Activated CD4-positive, alpha-beta T cell treated with anti-CD3 and anti-CD28 coated beads, Interleukin-2, amount 10 ng/mL, durations not matched to agents 24 days and 14 days (primary cell): ENCODE measurements around the gene ASAP2. TPM values are rescaled to one million over a fixed set of nuclear protein-coding genes. Genes with fewer than 3 reads are reported as not detected.

Experiments used
- DNase-seq: peaks from one replicate; pipeline ENCODE4 v3.0.0; 2022
- H3K27ac Mint-ChIP-seq: one replicate; pipeline ENCODE4 v1.8.0; 2022; ENCODE audit warnings: mild to moderate bottlenecking, mixed read lengths
- H3K27me3 Mint-ChIP-seq: one replicate; pipeline ENCODE4 v1.8.0; 2022; ENCODE audit warnings: mixed read lengths
- H3K36me3 Mint-ChIP-seq: one replicate; pipeline ENCODE4 v1.8.0; 2022; ENCODE audit warnings: low read depth, mild to moderate bottlenecking, mixed read lengths
- H3K4me1 Mint-ChIP-seq: one replicate; pipeline ENCODE4 v1.8.0; 2021; ENCODE audit warnings: mixed read lengths
- H3K4me3 Mint-ChIP-seq: one replicate; pipeline ENCODE4 v1.8.0; 2022; ENCODE audit warnings: mild to moderate bottlenecking, moderate library complexity, mixed read lengths
- H3K9me3 Mint-ChIP-seq: one replicate; pipeline ENCODE4 v1.8.0; 2021; ENCODE audit warnings: mixed read lengths
- intact Hi-C: fragments of 100-400 bp; cut with micrococcal nuclease; formaldehyde crosslinking; loops from one replicate; pipeline ENCODE4 v1.15.1; 2023
- total RNA-seq: library from RNA; stranded (reverse); gene quantifications from 2 replicates; pipeline ENCODE4 v1.2.3, GENCODE V29; 2022

Gene ASAP2
- total RNA-seq, 1 donor from 2014 or later, result 0.40 TPM

DNA sequence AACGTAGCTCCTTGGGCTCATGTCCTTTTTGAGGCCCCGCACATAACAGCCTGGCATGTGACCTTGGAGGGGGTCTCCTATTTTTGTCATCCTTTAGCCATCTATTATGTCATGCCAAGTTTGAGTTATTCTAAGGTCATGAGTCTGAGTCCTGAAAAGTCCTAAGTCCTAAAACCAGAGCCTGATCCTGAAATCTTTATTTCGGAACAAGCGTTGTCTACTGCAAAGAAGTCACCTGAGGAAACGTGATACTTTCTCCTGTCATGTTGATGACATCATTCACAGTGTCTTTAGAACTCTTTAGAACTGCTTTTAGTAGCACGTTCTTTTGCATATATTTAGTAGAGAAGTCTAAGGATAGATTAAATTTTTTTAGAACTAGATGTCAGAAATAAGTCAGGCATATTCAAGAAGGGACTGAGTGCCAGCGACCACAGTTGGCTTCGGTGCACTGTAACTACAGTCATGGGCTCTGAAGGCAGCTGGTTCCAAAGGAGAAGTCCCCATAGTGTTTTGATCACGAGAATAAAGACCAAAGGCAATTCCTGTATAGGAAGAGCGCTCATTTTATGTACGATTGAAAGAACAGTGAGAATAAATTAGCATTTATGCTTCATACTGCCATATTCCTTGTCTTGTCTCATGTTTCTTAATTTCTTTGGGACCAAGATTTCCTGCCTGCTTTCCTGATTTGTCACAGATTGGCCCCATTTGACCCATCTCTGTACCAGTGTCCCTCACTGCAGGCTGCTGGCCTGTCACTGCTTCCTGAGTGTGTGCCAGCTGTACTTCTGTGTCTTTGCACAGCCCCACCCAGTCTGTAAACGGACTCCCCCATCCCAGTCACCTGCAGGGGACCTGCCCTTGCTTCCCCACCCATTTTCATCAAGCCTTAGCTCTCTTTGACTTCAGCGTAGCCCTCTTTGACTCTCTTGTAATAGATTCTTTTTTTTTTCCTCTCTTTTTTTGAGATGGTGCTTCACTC, 75.8 kb downstream of the ASAP2 start:
- no peak for DNase-seq
- Mint-ChIP-seq H3K27ac (no peak overlapping the region), H3K9me3 (no peaks in the 10 kb centered on the region), H3K36me3 (no peaks in the 10 kb centered on the region), H3K4me3 (no peak overlapping the region), H3K27me3 (peaks cover 5% of the 10 kb centered on the region), H3K4me1 (no peaks in the 10 kb centered on the region)
- intact Hi-C loops, result no loop called here

DNA sequence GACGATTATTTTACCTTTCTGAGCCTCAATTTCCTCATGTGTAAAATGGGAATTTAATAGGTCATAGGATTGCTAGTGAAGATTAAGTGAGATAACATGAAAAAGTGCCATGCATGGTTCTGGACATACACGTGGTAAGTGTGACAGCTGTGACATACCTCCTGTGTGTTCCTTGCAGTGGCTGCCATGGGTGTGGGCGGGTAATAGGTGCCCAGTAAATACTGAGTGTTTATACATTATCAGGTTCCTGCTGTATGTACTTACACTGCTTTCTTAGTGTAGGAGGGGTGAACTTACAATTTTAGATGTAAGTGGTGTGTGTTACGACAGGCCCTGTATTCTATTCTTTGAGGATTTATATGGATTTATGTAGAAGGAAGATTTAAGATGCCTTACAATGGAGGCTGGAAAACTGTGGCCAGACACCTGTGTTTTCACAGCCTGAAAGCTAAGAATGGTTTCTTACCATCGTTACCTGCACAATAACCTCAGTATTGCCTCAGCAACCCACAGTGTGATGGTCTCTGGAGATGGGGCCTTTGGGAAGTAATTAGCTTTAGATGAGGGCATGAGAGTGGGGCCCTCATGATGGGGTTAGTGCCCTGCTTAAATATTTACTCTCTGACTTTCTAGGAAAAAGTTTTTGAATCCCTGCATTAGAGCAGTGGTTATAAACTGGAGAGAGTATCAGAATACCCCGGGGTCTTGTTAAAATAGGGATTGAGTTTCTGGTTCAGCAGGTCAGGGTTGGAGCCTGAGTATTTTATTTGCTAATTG, 78.1 kb downstream of the ASAP2 start:
- Mint-ChIP-seq H3K27me3 (peaks cover 2% of the 10 kb centered on the region), H3K9me3 (no peaks in the 10 kb centered on the region), H3K4me1 (no peaks in the 10 kb centered on the region), H3K4me3 (no peak overlapping the region), H3K36me3 (no peaks in the 10 kb centered on the region), H3K27ac (no peak overlapping the region)
- DNase-seq, result no peak
- intact Hi-C loops, result no loop called here

DNA sequence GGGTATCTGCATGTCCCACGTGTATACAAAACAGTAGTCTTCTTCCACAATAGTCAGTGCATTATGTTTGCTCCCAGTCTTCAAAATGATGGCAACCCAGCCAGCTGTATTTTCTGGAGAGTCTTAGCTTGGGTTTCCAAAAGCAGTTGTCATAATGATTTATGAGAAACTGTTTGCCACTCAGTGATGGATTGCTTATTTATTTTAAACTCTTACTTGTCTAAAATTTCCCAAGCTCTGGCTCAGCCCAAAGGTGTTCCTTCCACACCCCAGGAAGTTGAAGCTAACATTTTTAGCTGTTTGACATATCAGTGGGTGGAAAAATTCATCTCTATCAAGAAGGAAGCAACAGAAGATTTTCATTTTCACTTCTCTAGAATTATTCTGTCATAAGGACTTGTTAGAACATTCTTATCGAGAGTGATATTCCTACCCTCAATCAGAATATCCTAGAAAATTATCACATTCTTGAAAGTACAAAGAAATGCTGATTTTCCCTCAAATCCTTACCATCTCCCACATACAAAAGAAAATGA, 78.8 kb downstream of the ASAP2 start:
- H3K4me3 Mint-ChIP-seq, result no peak overlapping the region
- DNase-seq, result no peak
- H3K9me3 Mint-ChIP-seq, result no peaks in the 10 kb centered on the region
- H3K36me3 Mint-ChIP-seq, result no peaks in the 10 kb centered on the region
- intact Hi-C loops, result no loop called here
- peaks cover 2% of the 10 kb centered on the region for H3K27me3 Mint-ChIP-seq
- no peaks in the 10 kb centered on the region for H3K4me1 Mint-ChIP-seq
- H3K27ac Mint-ChIP-seq, result no peak overlapping the region

DNA sequence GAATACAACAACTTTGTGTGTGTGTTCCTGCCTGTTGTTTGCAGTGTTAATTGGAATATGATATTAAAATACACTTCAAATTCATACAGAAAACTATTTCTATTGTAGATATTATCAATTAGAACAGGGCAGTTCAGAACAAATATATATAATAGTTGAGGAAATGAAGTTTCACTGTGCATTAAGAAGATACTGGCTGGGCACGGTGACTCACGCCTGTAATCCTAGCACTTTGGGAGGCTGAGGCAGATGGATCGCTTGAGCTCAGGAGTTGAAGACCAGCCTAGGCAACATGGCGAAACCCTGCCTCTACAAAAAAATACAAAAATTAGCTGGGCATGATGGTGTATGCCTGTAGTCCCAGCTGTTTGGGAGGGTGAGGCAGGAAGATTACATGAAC, 79.3 kb downstream of the ASAP2 start:
- H3K27me3 Mint-ChIP-seq, result peaks cover 2% of the 10 kb centered on the region
- intact Hi-C loops, result no loop called here
- no peaks in the 10 kb centered on the region for H3K4me1 Mint-ChIP-seq
- H3K4me3 Mint-ChIP-seq, result no peak overlapping the region
- H3K27ac Mint-ChIP-seq, result no peak overlapping the region
- no peak for DNase-seq
- H3K9me3 Mint-ChIP-seq, result no peaks in the 10 kb centered on the region
- H3K36me3 Mint-ChIP-seq, result no peaks in the 10 kb centered on the region

DNA sequence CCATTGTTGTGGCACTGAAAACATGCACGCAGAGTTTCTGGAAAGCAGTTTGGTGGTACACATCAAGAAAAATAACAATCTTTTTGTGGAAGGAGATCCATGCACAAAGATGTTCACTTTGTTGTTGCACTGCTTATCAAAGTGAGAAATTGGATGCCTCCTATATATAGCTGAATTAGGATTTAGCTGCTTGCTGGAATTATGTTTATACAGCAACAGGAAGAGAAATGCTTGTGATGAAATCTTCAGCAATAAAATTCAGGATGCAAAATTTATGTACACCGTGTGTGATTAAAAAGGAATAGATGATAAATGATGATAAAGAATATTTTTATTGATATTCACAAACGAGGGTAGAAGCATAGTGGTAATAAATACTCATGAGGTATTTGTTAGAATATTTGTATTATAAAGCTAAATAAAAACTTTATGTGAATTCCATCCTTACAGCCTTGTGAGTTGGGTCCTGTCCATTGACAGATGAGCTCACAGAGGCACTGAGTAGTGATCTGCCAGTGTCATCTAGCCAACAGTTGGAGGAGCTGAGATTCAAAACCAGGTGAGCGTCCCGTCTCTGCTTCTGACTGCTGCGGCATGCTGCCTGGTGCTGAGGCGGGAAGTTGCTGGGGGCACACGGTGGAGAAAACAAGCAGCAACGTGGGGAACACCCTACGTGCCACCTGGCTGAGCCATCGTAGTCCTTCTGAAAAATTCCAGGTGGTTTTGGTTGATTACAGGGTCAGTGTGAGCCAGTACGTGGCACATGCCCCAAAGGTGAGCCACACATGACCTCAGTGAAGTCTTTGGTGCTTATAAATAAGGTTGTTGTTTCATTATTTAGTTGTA, 80.2 kb downstream of the ASAP2 start:
- no peaks in the 10 kb centered on the region for H3K36me3 Mint-ChIP-seq
- no peak overlapping the region for H3K4me3 Mint-ChIP-seq
- H3K9me3 Mint-ChIP-seq, result no peaks in the 10 kb centered on the region
- intact Hi-C loops, result no loop called here
- peaks cover 6% of the 10 kb centered on the region for H3K27me3 Mint-ChIP-seq
- H3K4me1 Mint-ChIP-seq, result no peaks in the 10 kb centered on the region
- DNase-seq, result no peak
- H3K27ac Mint-ChIP-seq, result no peak overlapping the region

DNA sequence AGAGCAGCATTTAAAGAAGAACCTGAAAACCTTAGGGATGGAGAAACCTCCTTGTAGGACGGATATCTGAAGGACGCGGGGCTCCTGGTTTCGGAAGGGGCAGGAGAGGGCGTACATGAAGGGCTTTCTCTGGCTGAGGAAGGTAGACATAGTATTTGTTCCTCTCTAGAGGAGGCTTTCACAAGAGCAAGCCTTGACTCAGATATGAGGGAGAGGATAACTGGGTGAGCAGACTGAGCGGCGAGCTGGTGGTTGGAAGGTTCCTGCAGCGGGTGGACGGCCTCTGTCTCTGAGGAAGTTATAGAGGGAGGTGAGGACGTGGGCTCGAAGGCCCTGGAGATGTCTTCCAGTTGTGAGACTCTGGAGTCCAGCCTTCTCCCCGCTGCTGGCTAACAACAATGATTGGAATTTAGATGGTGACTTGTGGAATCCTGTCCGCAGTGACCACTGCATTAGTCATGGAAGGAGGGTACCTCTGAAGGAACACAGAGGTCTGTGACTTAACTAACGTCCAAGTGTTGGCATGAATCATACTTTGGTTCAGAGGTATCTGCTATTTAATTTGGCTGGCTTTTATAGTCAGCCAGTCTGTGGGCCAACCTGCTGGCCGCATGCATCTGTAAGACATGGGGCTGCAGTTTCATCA, 80.9 kb downstream of the ASAP2 start:
- no peak for DNase-seq
- no peaks in the 10 kb centered on the region for H3K9me3 Mint-ChIP-seq
- no peak overlapping the region for H3K4me3 Mint-ChIP-seq
- H3K36me3 Mint-ChIP-seq, result no peaks in the 10 kb centered on the region
- H3K4me1 Mint-ChIP-seq, result no peaks in the 10 kb centered on the region
- H3K27me3 Mint-ChIP-seq, result peaks cover 4% of the 10 kb centered on the region
- no peak overlapping the region for H3K27ac Mint-ChIP-seq
- intact Hi-C loops, result no loop called here

DNA sequence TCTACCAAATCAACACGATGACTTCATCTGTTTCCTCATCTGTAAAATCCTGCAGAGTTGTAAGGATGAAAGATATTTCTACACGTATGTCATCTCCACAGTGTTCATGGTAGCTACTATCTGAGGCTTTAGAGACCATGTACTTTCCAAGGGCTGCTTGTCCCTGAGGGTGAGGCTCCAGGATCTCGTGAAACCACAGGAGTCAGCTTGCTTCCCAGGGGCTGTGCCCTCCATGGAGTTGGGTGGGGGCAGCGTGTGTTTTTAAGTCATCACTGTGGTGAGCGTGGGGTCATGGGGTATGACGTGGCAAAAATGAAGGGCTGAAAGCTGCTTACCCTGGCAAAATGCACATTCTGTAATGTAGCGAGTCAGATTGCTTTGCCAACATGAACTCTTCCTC, 81.6 kb downstream of the ASAP2 start:
- no peak overlapping the region for H3K27ac Mint-ChIP-seq
- H3K27me3 Mint-ChIP-seq, result peaks cover 4% of the 10 kb centered on the region
- no peaks in the 10 kb centered on the region for H3K9me3 Mint-ChIP-seq
- intact Hi-C loops, result no loop called here
- no peaks in the 10 kb centered on the region for H3K36me3 Mint-ChIP-seq
- no peaks in the 10 kb centered on the region for H3K4me1 Mint-ChIP-seq
- no peak for DNase-seq
- no peak overlapping the region for H3K4me3 Mint-ChIP-seq

DNA sequence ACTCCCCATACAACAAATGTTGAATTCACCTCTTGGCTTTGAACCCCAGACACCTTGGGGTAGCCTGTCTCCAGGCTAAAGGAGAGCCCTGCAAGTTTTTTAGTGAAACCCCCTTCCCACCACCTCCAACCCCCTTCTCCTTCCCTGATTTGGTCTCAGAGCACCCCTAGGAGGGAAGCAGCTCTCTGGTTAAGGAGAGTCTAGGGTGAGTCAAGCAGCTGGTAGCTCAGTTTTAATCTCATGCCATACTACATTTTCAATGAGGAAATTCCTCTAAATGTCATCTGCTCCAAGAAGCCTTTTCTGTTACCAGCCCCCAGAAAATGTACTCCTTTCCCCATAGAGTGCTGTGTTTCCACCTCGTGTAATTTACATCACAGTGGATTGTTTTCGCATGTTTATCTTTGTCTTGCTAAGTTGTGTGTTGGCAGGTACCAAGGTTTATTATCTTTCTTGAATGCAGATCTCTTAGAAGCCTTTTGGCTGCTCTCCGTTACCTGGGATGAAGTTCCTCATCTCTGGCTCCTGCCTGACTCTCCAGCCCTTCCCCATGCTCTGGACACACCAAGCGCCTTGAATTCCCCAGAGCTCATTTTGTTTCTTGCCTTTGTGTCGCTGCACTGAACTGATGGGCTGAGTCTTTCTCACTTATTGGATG, 82.2 kb downstream of the ASAP2 start:
- intact Hi-C loops, result no loop called here
- no peak for DNase-seq
- Mint-ChIP-seq H3K36me3 (no peaks in the 10 kb centered on the region), H3K4me3 (no peak overlapping the region), H3K27ac (no peak overlapping the region), H3K9me3 (no peaks in the 10 kb centered on the region), H3K4me1 (no peaks in the 10 kb centered on the region), H3K27me3 (peaks cover 6% of the 10 kb centered on the region)

DNA sequence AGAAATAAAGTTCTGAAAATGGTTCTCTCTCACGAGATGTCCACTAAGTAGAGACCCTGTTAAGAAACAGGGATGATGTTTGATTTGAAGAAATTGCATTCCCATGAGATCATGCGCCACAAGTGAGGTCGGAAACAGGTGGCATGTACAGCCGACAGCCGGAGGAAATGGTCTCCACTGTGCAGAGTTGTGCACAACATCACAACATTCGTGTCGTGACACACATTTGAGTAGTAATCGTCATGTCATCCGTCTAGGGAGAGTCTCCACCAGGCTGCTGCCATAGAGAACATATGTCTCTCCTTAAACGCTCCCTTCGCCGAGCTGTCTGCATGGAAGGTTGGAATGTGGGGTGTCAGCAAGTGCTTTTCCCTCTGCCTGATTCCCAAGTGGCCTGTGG, 84.7 kb downstream of the ASAP2 start:
- Mint-ChIP-seq H3K4me3 (no peak overlapping the region), H3K4me1 (no peaks in the 10 kb centered on the region)

DNA sequence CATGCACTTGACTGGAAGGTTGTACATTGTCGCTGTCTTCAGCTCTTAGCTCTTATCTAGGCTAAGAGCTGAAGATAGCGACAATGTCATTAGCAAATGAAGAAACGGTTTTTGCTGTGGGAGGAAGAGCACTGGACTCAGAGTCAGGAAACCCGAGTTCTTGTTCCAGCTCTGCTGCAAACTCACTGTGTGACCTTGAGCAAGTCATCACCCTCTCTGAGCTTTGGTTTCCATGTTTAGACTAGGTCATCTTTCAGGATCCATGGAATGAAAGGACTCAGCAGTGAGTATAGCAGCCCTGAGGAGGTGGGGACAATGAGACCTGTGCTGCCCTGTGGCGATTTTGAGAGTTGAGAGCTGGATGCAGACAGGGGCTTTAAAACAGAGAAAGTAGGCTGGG, 85.3 kb downstream of the ASAP2 start:
- Mint-ChIP-seq H3K4me3 (no peak overlapping the region), H3K9me3 (no peaks in the 10 kb centered on the region), H3K27me3 (peaks cover 9% of the 10 kb centered on the region), H3K4me1 (no peaks in the 10 kb centered on the region), H3K27ac (no peak overlapping the region), H3K36me3 (no peaks in the 10 kb centered on the region)
- intact Hi-C loops, result no loop called here
- DNase-seq, result no peak

More for the DNA sequence above, 84.7 kb downstream of the ASAP2 start:
- Mint-ChIP-seq H3K27ac (no peak overlapping the region), H3K27me3 (peaks cover 9% of the 10 kb centered on the region), H3K9me3 (no peaks in the 10 kb centered on the region), H3K36me3 (no peaks in the 10 kb centered on the region)
- no peak for DNase-seq
- intact Hi-C loops, result no loop called here

DNA sequence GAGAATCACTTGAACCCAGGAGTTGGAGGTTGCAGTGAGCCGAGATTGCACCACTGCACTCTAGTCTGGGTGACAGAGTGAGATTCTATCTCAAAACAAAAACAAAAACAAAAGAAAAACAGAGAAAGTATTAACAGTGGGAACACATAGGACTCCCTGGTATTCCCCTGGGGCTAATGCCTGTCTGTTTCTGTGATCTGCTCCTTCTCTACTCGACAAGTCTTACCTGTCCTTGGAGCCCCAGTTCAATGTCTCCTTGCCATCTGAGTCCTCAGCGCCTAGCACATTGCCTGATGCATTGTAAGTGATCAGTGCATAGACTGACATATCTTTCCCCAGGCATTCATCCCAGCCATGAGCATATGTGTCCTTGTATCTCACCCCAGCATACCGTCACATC, 85.8 kb downstream of the ASAP2 start:
- no peaks in the 10 kb centered on the region for H3K36me3 Mint-ChIP-seq
- intact Hi-C loops, result no loop called here

DNA sequence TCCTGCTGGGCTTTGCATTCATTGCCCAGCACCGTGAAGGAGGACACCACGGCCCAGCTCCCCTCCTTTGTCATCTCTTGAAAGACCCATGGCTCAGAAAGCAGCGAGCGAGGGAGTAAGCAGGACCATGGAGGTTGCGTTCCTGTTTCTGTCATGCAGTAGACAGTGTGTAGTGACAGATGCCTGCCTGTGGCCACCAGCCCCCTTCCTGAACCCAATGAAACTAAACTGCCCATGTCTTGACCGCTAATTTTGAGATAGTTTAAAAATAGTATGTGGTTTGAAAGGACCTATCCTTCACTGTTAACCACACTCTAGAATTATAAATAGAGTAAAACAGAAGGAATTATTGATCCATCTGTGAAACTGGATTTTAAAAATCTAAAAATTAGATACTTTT, 88.2 kb downstream of the ASAP2 start:
- Mint-ChIP-seq H3K4me1 (no peaks in the 10 kb centered on the region), H3K9me3 (no peaks in the 10 kb centered on the region), H3K27me3 (peaks cover 9% of the 10 kb centered on the region), H3K27ac (no peak overlapping the region), H3K36me3 (no peaks in the 10 kb centered on the region), H3K4me3 (no peak overlapping the region)
- intact Hi-C loops, result no loop called here
- DNase-seq, result no peak

More for the DNA sequence above, 85.8 kb downstream of the ASAP2 start:
- H3K9me3 Mint-ChIP-seq, result no peaks in the 10 kb centered on the region
- H3K27me3 Mint-ChIP-seq, result peaks cover 9% of the 10 kb centered on the region
- H3K4me1 Mint-ChIP-seq, result no peaks in the 10 kb centered on the region
- DNase-seq, result no peak
- no peak overlapping the region for H3K4me3 Mint-ChIP-seq
- no peak overlapping the region for H3K27ac Mint-ChIP-seq

DNA sequence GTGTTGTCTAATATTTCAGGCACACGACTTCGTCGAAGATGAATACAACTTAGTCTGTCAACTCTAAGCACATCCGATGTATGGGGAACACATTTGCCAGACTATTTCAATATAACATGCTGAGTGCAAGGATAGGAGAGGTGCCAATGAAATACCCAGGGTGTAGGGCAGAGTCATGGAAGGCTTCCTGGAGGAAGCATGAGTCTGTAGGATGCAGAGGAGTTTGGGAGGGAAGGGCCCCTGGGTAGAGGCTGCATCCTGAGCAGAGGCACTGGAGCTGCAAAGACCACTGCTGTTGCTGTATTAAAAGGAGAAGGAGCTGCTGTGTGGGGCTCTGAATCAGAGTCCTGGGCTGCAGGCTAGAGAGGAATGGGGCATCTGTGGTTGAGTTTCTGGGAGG, 89.9 kb downstream of the ASAP2 start:
- no peak for DNase-seq
- no peaks in the 10 kb centered on the region for H3K36me3 Mint-ChIP-seq
- H3K9me3 Mint-ChIP-seq, result no peaks in the 10 kb centered on the region
- no peaks in the 10 kb centered on the region for H3K4me1 Mint-ChIP-seq
- H3K27ac Mint-ChIP-seq, result no peak overlapping the region
- H3K4me3 Mint-ChIP-seq, result no peak overlapping the region
- H3K27me3 Mint-ChIP-seq, result peaks cover 5% of the 10 kb centered on the region
- intact Hi-C loops, result no loop called here
